SK-N-DZ (cell line): ENCODE results near the gene ZNF844. TPM values are rescaled to one million over a fixed set of nuclear protein-coding genes. Genes with fewer than 3 reads are reported as not detected.
"Not testable (repeated sequence)": the region's sequence is repeated elsewhere in the genome, so short reads cannot be mapped to it uniquely, and the experiment has no call there.

ENCODE experiments used
- DNase-seq: peaks from one replicate; pipeline ENCODE4 v3.0.0-alpha.2; 2015; ENCODE audit warnings: low spot score
- polyA plus RNA-seq, 2 experiments: library from polyadenylated mRNA; depleted of rRNA; stranded (reverse); fragments of >200 nt; gene quantifications; 2 replicates each; pipeline ENCODE4 v1.2.3, GENCODE V29; 2014

ZNF844 gene
- polyA plus RNA-seq (2014; cell fraction: cytosol; rRNA removed) = 6.3 and 8.0 TPM in 2 replicates
- 4.9 and 7.3 TPM in 2 replicates for polyA plus RNA-seq (2014; cell fraction: nucleus; rRNA removed)

DNA sequence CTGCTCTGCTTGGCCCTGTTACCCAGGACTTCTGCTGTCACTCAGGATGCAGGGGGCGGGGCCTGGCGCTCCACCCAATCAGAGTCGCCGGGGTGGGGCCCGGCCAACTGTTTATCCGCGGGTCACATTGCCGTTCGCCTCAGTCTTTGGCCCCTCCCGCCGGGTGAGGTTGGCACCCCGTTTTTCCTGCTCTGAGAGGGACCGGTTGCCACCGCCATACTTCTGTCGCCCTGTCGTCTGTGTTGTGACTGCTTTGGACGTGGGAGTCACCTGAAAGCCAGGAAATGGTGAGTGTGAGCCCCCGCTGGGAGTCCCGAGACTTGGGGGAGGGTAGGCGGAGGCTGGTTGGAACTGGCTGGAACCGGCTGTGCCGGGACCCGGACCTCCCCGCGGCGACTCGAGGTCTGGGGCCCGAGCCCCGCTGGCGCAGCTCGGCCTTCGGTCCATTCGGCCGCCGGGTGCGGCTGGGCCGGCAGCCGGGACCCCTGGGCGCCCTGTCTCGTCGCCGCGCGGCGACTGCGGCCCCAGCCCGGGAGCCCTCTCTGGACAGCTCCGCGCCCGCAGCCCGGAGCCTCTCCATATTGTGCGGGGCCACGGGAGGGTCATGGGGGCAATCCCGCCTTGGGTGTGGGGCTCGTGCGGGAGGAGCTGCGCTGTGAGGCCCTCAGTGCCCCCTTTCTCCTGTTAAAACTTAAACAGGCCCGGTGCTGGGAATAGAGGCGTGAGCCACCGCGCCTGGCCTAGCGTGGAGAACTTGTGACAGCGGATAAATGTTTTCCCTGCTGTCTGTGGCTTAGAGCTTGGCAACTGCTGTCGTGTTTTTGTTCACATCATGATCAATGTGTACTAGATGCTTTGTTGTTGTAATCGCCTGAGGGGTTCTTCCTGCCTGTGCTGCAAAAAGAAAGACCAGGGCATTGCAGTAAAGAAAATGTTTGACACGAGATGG lies at the start of gene ZNF844:
Gene ZNF844, plus strand, starts transcription at position 142 of the 949 bp plus-strand sequence. Its CDS starts 143 bp downstream, at position 285.
- peak; percentile 87 for DNase-seq

- DNase-seq = no peak
Measured at GRCh38 chr19:12015015-12015752, 49.3 kb upstream of the ZNF844 start.

DNA sequence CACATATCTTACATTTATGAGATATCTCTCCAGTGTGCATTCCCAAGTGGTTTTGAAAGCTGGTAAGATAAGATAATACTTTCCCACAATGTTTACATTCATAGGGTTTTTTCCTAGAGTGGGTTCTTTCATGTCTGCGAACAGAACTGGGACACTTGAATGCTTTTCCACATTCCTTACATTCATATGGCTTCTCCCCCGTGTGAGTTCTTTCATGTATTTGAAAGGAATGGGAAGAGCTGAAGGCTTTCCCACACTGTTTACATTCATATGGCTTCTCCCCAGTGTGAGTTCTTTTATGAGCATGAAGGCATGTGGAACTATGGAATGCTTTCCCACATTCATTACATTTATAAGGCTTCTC lies 48.8 kb upstream of the ZNF844 start:
- no peak for DNase-seq

DNA sequence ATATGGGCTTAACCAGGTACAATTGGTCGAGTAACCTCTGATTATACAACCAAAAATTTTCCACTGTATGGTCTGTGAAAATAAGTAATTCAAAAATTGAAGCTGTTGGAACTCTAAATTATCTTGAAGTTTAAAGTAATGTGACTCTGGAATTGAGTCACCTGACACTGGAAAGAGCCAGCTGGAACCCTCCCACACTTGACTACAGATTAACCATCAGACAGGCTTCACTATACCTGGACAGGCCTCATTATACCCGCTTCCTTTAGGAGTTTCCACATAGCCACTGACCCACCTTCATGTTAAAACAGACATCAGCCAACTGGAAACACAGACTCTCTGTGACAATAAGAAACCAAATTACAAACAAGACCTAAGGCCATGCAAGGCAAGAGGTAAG lies 30.3 kb upstream of the ZNF844 start:
- no peak for DNase-seq

DNA sequence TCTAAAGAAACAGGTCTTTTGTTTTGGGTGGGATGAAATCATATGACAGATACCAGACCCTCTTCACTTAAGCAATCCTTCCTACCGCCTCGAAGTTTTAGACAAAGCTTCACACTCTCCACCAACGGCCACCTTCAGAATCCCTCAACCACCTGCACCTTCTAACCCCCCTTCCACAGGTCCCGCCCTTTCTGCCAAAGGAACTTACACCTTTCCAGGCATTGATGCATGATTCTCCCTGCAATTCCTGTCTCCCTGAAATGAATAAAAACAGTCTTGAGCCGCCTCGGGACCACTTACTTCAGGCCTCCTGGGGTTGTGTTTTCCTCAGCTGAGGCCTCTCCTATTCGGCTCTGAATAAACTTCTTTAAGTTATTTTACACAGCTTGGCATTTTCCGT lies 29.9 kb upstream of the ZNF844 start:
- no peak for DNase-seq

DNA sequence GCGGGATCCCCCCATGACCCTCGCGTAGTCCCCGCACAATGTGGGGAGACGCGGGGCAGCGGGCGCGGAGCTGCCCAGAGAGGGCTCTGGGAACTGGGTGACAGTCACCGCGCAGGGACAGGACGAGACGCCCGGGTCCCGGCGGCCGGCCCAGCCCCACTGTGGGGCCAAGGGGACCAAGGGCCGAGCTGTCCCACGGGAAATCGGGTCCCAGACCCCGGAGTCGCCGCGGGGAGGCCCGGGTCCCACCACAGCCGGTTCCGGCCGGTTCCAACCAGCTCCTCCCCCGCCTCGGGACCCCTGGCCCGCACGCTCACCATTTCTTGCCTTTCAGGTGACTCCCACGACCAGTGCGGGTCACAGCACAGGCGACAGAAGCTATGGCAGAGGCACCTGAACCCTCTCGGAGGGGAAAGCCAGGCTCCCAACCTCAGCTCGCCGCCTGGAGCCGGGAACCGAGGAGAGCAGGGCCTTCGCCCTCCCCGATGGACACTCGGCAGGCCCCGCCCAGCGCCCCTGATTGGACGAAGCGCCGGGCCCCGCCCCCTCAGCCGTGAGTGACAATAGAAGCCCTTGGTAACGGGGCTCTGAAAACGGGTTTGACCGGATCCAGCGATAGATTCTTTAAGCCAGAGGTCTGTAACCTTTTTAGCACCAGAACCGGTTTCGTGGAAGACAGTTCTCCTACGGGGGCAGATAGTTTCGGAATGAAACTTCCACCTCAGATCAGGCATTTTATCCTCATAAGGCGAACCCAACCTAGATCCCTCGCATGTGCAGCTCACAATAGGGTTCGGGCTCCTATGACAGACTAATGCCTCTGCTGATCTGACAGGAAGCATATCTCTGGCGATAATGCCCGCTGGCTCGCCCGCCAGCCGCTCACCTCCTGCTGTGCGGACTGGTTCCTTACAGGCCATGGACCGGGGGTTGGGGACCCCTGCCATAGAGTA lies 29.0 kb upstream of the ZNF844 start, which contains the start of gene ZNF433:
Gene ZNF433, minus strand, starts transcription at position 460 of the 953 bp plus-strand sequence. Its CDS starts 140 bp downstream, at position 320.
- DNase-seq = peak; percentile 85

DNA sequence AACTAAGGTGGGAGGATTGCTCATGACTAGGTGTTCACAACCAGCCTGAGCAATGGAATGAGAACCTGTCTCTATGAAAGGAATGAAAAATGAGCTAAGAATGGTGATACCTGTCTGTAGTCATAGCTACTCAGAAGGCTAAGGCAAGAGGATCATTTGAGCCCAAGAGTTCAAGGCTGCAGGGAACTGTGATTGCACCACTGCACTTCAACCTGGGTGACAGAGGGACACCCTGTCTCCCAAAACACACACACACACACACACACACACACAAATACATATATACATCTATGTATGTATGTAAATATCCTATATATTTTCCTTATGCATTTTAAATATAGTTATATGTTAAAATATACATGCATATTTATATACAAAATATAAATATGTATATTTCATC lies 21.6 kb upstream of the ZNF844 start:
- no peak for DNase-seq

- DNase-seq = no peak
Measured at GRCh38 chr19:12043752-12044422, 20.6 kb upstream of the ZNF844 start.

DNA sequence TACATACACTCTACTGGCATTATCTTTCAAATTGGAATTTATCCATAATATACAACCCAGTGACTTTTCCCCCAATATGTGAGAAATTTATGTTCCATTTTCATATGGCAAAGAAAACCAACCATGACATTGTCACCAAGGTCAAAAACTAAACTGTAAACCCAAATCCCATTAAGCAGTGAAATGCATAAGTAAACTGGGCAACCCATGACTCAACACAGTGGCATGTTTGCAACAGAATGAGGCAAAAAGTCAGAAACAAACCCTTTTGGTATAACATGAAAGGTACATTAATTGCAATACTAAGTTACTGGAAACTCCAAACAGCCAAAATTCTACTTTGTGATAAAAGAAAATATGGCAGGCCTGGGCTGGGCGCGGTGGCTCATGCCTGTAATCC lies 16.7 kb upstream of the ZNF844 start:
- DNase-seq = no peak

GRCh38 chr19:12052091-12052496 lies 12.4 kb upstream of the ZNF844 start:
- no peak for DNase-seq

GRCh38 chr19:12052497-12053169 lies 11.9 kb upstream of the ZNF844 start, which contains the start of gene ZNF878:
Gene ZNF878, minus strand, starts transcription at chr19:12052961. Its CDS starts 160 bp downstream, at chr19:12052801.
- DNase-seq = peak; percentile 97

GRCh38 chr19:12055784-12056183 lies 8.7 kb upstream of the ZNF844 start:
- DNase-seq = no peak

DNA sequence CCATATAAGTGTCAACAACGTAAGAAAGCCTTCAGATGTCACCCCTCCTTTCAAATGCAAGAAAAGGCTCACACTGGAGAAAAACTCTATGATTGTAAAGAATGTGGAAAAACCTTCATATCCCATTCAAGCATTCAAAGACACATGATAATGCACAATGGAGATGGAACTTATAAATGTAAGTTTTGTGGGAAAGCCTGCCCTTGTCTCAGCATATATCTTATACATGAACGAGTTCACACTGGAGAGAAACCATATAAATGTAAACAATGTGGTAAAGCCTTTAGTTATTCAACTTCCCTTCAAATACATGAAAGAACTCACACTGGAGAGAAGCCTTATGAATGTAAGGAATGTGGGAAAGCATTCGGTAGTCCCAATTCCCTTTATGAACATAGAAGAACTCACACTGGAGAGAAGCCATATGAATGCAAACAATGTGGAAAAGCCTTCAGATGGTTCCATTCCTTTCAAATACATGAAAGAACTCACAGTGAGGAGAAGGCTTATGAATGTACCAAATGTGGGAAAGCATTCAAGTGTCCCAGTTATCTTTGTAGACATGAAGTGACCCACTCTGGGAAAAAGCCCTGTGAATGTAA lies 11.1 kb downstream of the ZNF844 start:
- no peak for DNase-seq

GRCh38 chr19:12076331-12076730 lies 11.8 kb downstream of the ZNF844 start:
- not testable (repeated sequence) for DNase-seq

DNA sequence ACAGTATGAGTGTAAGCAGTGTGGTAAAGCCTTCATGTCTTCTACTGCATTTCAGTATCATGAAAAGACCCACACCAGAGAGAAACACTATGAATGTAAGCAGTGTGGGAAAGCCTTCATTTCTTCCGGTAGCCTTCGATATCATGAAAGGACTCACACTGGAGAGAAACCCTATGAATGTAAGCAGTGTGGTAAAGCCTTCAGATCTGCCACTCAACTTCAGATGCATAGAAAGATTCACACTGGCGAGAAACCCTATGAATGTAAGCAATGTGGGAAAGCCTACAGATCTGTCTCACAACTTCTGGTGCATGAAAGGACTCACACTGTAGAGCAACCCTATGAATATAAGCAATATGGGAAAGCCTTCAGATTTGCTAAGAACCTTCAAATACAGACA lies 12.8 kb downstream of the ZNF844 start:
- DNase-seq = no peak

DNA sequence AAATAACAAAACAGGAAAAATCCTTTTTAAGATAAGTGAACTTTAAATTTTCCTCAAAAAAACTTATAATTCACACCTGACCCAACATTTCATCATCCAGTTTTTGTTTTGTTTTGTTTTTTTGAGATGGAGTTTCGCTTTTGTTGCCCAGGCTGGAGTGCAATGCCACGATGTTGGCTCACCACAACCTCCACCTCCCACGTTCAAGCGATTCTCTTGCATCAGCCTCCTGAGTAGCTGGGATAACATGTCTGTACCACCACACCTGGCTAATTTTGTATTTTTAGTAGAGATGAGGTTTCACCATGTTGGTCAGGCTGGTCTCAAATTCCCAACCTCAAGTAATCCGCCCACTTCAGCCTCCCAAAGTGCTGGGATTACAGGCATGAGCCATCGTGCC lies 18.8 kb downstream of the ZNF844 start:
- not testable (repeated sequence) for DNase-seq

DNA sequence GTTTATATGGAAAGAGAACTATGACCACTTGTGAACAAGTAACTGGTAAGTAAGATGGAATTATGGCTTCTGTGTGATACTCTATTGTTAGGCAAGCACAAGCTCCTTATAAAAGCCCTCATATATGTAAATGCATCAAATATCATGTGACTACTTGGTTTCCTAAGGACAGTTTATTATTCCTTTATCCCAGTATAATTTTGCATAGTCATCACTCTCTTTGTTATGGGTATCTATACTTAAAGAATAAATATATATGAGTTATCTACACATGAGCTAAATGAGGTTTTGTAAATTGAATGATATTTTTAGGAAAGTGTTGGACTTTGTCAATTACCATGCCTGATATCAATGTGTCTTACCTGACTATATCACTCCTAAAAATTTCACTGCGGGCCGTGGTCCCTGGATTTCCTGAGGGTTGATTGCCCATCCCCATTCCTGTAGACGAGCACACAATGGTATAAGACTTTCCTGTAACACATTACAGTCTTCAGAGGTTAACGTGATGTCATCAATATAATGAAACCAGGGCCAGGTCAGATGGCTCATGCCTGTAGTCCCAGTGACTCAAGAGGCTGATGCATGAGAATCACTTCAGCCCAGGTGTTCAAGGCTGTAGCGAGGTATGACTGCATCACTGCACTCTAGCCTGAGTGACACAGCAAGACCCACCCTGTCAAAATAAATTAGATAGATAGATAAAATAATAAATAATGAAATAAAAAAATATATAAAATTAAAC lies 20.7 kb downstream of the ZNF844 start:
- DNase-seq = no peak

- peak; percentile 70 for DNase-seq
Measured at GRCh38 chr19:12090807-12091206, 26.3 kb downstream of the ZNF844 start.
